OCI-LY1 (cell line): Measurements from ENCODE around the gene ITLN1.

ENCODE experiments used
- EZH2 ChIP-seq: fragments of 200-600 bp; sonication (generic), shearing (Covaris generic); IDR thresholded peaks from 2 replicates; pipeline ENCODE4 v1.8.0; 2017; ENCODE audit warnings: borderline replicate concordance, mixed run types, mild to moderate bottlenecking, antibody characterized with exemption, low read length, moderate library complexity, mixed read lengths
- TF ChIP-seq, protein P1 (sequence below): fragments of 200-600 bp; sonication (generic), shearing (Covaris generic); IDR thresholded peaks from 2 replicates; pipeline ENCODE4 v1.5.1; 2017; ENCODE audit warnings: mild to moderate bottlenecking, antibody characterized with exemption, low read length, moderate library complexity, mixed read lengths

- TF ChIP-seq, protein P1, sequence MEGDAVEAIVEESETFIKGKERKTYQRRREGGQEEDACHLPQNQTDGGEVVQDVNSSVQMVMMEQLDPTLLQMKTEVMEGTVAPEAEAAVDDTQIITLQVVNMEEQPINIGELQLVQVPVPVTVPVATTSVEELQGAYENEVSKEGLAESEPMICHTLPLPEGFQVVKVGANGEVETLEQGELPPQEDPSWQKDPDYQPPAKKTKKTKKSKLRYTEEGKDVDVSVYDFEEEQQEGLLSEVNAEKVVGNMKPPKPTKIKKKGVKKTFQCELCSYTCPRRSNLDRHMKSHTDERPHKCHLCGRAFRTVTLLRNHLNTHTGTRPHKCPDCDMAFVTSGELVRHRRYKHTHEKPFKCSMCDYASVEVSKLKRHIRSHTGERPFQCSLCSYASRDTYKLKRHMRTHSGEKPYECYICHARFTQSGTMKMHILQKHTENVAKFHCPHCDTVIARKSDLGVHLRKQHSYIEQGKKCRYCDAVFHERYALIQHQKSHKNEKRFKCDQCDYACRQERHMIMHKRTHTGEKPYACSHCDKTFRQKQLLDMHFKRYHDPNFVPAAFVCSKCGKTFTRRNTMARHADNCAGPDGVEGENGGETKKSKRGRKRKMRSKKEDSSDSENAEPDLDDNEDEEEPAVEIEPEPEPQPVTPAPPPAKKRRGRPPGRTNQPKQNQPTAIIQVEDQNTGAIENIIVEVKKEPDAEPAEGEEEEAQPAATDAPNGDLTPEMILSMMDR = no peak
- no peak for TF ChIP-seq EZH2
These were observed 21.8 kb downstream of the ITLN1 start for GRCh38 chr1:160863061-160863773.
